AG04450 (cell line): ENCODE measurements around the gene ASPSCR1. TPM values are rescaled to one million over a fixed set of nuclear protein-coding genes. Genes with fewer than 3 reads are reported as not detected.
A peak's percentile ranks its signal among the peaks of the same experiment; 100 is the strongest.

ENCODE experiments used
- CTCF ChIA-PET: fragments of 300-600, 350-600 bp; formaldehyde crosslinking; extraction: SDS; loops from one replicate; lab custom pipeline; 2022; ENCODE audit warnings: antibody characterized with exemption, inconsistent platforms; lab: Charles Lee
- POLR2A ChIA-PET: fragments of 350-600 bp; formaldehyde crosslinking; extraction: SDS; loops from one replicate; lab custom pipeline; 2021; ENCODE audit warnings: antibody characterized with exemption, inconsistent platforms; lab: Yijun Ruan, JAX
- DNase-seq: peaks from one replicate; pipeline ENCODE4 v3.0.0-alpha.2; 2011; ENCODE audit warnings: low read depth, low spot score
- H3K27ac ChIP-seq: one replicate; pipeline ENCODE4 v1.5.1; 2012; ENCODE audit warnings: low read depth, low read length, control low read depth
- H3K27me3 ChIP-seq: one replicate; pipeline ENCODE4 v1.6.0; 2012; ENCODE audit warnings: low read length; ENCODE audit not compliant: control insufficient read depth, insufficient read depth
- H3K4me3 ChIP-seq: 2 replicates; pipeline ENCODE4 v1.5.1; 2011; ENCODE audit warnings: mild to moderate bottlenecking, low read depth, low read length, control low read depth
- H3K9me3 ChIP-seq: 2 replicates; pipeline ENCODE4 v1.5.1; 2012; ENCODE audit warnings: low read length; ENCODE audit not compliant: control insufficient read depth, insufficient read depth
- CTCF ChIP-seq: IDR thresholded peaks from 2 replicates; pipeline ENCODE4 v1.5.1; 2011; ENCODE audit warnings: low read depth, low read length, control low read depth, inconsistent platforms
- polyA minus RNA-seq: library from RNA; depleted of rRNA, polyadenylated mRNA; stranded (reverse); fragments of >200 nt; gene quantifications from 2 replicates; pipeline ENCODE4 v1.2.3, GENCODE V29; 2011; rRNA and poly(A)+ RNA removed
- polyA plus RNA-seq: library from polyadenylated mRNA; depleted of rRNA; stranded (reverse); fragments of >200 nt; gene quantifications from 2 replicates; pipeline ENCODE4 v1.2.3, GENCODE V29; 2011; rRNA removed

ASPSCR1 gene
- polyA plus RNA-seq (7.1 and 8.8 TPM in 2 replicates), polyA minus RNA-seq (6.9 and 10.6 TPM in 2 replicates)

GRCh38 chr17:81977211-81977808 lies at the start of gene ASPSCR1:
Gene ASPSCR1, plus strand, starts transcription at chr17:81977629. Its CDS starts 18 bp downstream, at chr17:81977647.
- ChIA-PET POLR2A (interaction anchor here (0.8 kb wide), 1 partner anchor 26 kb away, joined by 3 read pairs; no protein-coding TSS in a partner anchor), CTCF (no interaction called here)
- Histone ChIP-seq H3K27ac (peak within 1 kb of the TSS; percentile 65), H3K27me3 (no peaks in the 10 kb centered on the region), H3K9me3 (peaks cover 13% of the 10 kb centered on the region), H3K4me3 (peak within 1 kb of the TSS; percentile 73)
- no peak for TF ChIP-seq CTCF
- DNase-seq: peak; percentile 74

- H3K27ac ChIP-seq: peak within 1 kb of the TSS; percentile 97
- CTCF ChIA-PET: interaction anchor here (0.5 to 0.6 kb wide), 2 partner anchors 93 to 203 kb away, joined by 3 to 4 read pairs; no protein-coding TSS in a partner anchor
- no peaks in the 10 kb centered on the region for H3K27me3 ChIP-seq
- TF ChIP-seq CTCF: peak; percentile 21
- peak within 1 kb of the TSS; percentile 77 for H3K4me3 ChIP-seq
- H3K9me3 ChIP-seq: no peaks in the 10 kb centered on the region
- peak; percentile 79 for DNase-seq
- POLR2A ChIA-PET: interaction anchor here (0.8 to 2.7 kb wide), 4 partner anchors 8 to 75 kb away, joined by 3 to 9 read pairs (median 4); partner anchors contain the start of gene PCYT2
Measured at GRCh38 chr17:81927653-81928543, 49.5 kb upstream of the ASPSCR1 start, which contains the start of gene MAFG. Gene MAFG, minus strand, starts transcription at chr17:81927735. Its CDS starts 4,550 bp downstream, at chr17:81923185.

- Histone ChIP-seq H3K9me3 (no peaks in the 10 kb centered on the region), H3K27me3 (no peaks in the 10 kb centered on the region), H3K4me3 (peak overlapping the region; percentile 61), H3K27ac (no peak overlapping the region)
- no peak for TF ChIP-seq CTCF
- ChIA-PET CTCF (interaction anchor here (0.6 kb wide), 1 partner anchor 92 kb away, joined by 4 read pairs; no protein-coding TSS in a partner anchor), POLR2A (interaction anchor here (1.2 to 2.7 kb wide), 3 partner anchors 12 to 74 kb away, joined by 3 to 9 read pairs (median 4); partner anchors contain the start of gene PCYT2)
- no peak for DNase-seq
Measured at GRCh38 chr17:81928544-81929252, 48.7 kb upstream of the ASPSCR1 start.

GRCh38 chr17:81929253-81930141 lies 47.9 kb upstream of the ASPSCR1 start:
- POLR2A ChIA-PET: interaction anchor here (1.2 to 1.3 kb wide), 2 partner anchors 64 to 74 kb away, joined by 3 to 4 read pairs; no protein-coding TSS in a partner anchor
- Histone ChIP-seq H3K27ac (no peak overlapping the region), H3K27me3 (no peaks in the 10 kb centered on the region), H3K4me3 (no peak overlapping the region), H3K9me3 (no peaks in the 10 kb centered on the region; the same call in 1 of the 2 replicates)
- DNase-seq: no peak
- no peak for TF ChIP-seq CTCF
- CTCF ChIA-PET: no interaction called here
